ENCODE results near the gene ALG9. TPM values are rescaled to one million over a fixed set of nuclear protein-coding genes. Genes with fewer than 3 reads are reported as not detected.
"Not testable (repeated sequence)": the region's sequence is repeated elsewhere in the genome, so short reads cannot be mapped to it uniquely, and the experiment has no call there.

The ALG9 gene
- polyA plus RNA-seq, 3 donors = 7.4 to 7.9 (median 7.8) TPM

GRCh38 chr11:111772535-111772934, 98.8 kb downstream of the ALG9 start:
- WGBS (ENCODE audit: insufficient coverage) = no CpG with 5 or more reads among the region's 2 CpGs
- intact Hi-C loops (cut with micrococcal nuclease) = loop anchor here in 1 of 2 donors (10.0 kb wide), 1 partner anchor 72 kb away; no protein-coding TSS in a partner anchor
- no peaks in the 10 kb centered on the region for H3K36me3 ChIP-seq (replicated peaks in 1 of 2; ENCODE audit: control insufficient read depth in 1 of 2, insufficient read depth in 2 of 2, low read length in 2 of 2)
- H3K4me3 ChIP-seq (replicated peaks in 1 of 3; ENCODE audit: low read depth in 2 of 3, low read length in 3 of 3) = no peak overlapping the region
- Mint-ChIP-seq H3K27ac (no peak overlapping the region), H3K27me3 (ENCODE audit: low read depth in 3 of 3) (no peaks in the 10 kb centered on the region), H3K4me3 (no peak overlapping the region), H3K36me3 (no peaks in the 10 kb centered on the region), H3K9me3 (no peaks in the 10 kb centered on the region), H3K4me1 (no peaks in the 10 kb centered on the region)
- H3K4me2 ChIP-seq (replicated peaks; ENCODE audit: extremely low read depth, low read length, poor library complexity, severe bottlenecking) = no peak overlapping the region
- H3K4me1 ChIP-seq (ENCODE audit: control insufficient read depth in 1 of 2, insufficient read depth in 2 of 2, low read length in 2 of 2) = no peaks in the 10 kb centered on the region
- no peaks in the 10 kb centered on the region for H3K79me2 ChIP-seq (ENCODE audit: insufficient read depth, low read length)
- no peak overlapping the region for H3K27ac ChIP-seq (ENCODE audit: low read depth in 1 of 2, low read length in 2 of 2)
- TF ChIP-seq CTCF (IDR thresholded peaks at IDR 0.05) = no peak
- H3K9me3 ChIP-seq (replicated peaks in 1 of 2; ENCODE audit: control insufficient read depth in 1 of 2, insufficient read depth in 1 of 2, low read length in 2 of 2) = no peaks in the 10 kb centered on the region
- no peak overlapping the region for H2AFZ ChIP-seq (ENCODE audit: insufficient read depth, low read depth, low read length, poor library complexity, severe bottlenecking)
- no peak for DNase-seq
- no peaks in the 10 kb centered on the region for H4K20me1 ChIP-seq (ENCODE audit: insufficient read depth, low read length)
- H3K27me3 ChIP-seq (ENCODE audit: control insufficient read depth in 2 of 2, insufficient read depth in 2 of 2, low read length in 2 of 2) = no peaks in the 10 kb centered on the region
- no peak overlapping the region for H3K9ac ChIP-seq (ENCODE audit: insufficient read depth, low read length, poor library complexity, severe bottlenecking)

- not testable (repeated sequence) for H3K4me3 ChIP-seq (replicated peaks in 1 of 3; ENCODE audit: low read depth in 2 of 3, low read length in 3 of 3); H3K27me3 Mint-ChIP-seq (ENCODE audit: low read depth in 3 of 3); H3K36me3 Mint-ChIP-seq; H3K9ac ChIP-seq (ENCODE audit: insufficient read depth, low read length, poor library complexity, severe bottlenecking); H3K4me1 ChIP-seq (ENCODE audit: control insufficient read depth in 1 of 2, insufficient read depth in 2 of 2, low read length in 2 of 2); H3K4me3 Mint-ChIP-seq; H3K4me2 ChIP-seq (replicated peaks; ENCODE audit: extremely low read depth, low read length, poor library complexity, severe bottlenecking); DNase-seq; H3K4me1 Mint-ChIP-seq; H3K36me3 ChIP-seq (replicated peaks in 1 of 2; ENCODE audit: control insufficient read depth in 1 of 2, insufficient read depth in 2 of 2, low read length in 2 of 2); H3K27me3 ChIP-seq (ENCODE audit: control insufficient read depth in 2 of 2, insufficient read depth in 2 of 2, low read length in 2 of 2); H3K27ac ChIP-seq (ENCODE audit: low read depth in 1 of 2, low read length in 2 of 2); H3K9me3 ChIP-seq (replicated peaks in 1 of 2; ENCODE audit: control insufficient read depth in 1 of 2, insufficient read depth in 1 of 2, low read length in 2 of 2); H2AFZ ChIP-seq (ENCODE audit: insufficient read depth, low read depth, low read length, poor library complexity, severe bottlenecking); H3K9me3 Mint-ChIP-seq; H3K79me2 ChIP-seq (ENCODE audit: insufficient read depth, low read length); H4K20me1 ChIP-seq (ENCODE audit: insufficient read depth, low read length)
- 93% methylated on average over 4 of the region's 5 CpGs for WGBS (ENCODE audit: insufficient coverage)
- H3K27ac Mint-ChIP-seq = peak overlapping the region in 1 of 7 donors; percentile 42
- intact Hi-C loops (cut with micrococcal nuclease) = loop anchor here in 1 of 2 donors (10.0 kb wide), 1 partner anchor 74 kb away; no protein-coding TSS in a partner anchor
Measured at GRCh38 chr11:111771205-111771604, 100.2 kb downstream of the ALG9 start.
